GM10248 (cell line): ENCODE data around the gene CCND1.

Experiments used
- CTCF ChIA-PET: fragments of 300-600 bp; sonication (Branson Sonifier 250); formaldehyde crosslinking; extraction: SDS; loops from one replicate; lab custom pipeline; 2021; ENCODE audit warnings: antibody characterized with exemption; lab: Yijun Ruan, JAX
- POLR2A ChIA-PET: fragments of 350-650 bp; sonication (Branson Sonifier 250); formaldehyde crosslinking; extraction: SDS; loops from one replicate; lab custom pipeline; 2020; ENCODE audit warnings: antibody characterized with exemption; lab: Yijun Ruan, JAX
- DNase-seq: peaks from one replicate; pipeline ENCODE4 v3.0.0; 2012; ENCODE audit errors: extremely low spot score
- CTCF ChIP-seq: IDR thresholded peaks from 2 replicates; pipeline ENCODE4 v1.5.1; 2012; ENCODE audit warnings: mild to moderate bottlenecking, low read depth; ENCODE audit errors: extremely low read depth, missing control alignments, control extremely low read depth

Gene CCND1

GRCh38 chr11:69639831-69640230 lies 1.1 kb upstream of the CCND1 start:
- ChIA-PET CTCF (interaction anchor here (1.3 kb wide), 1 partner anchor 538 kb away, joined by 3 read pairs; no protein-coding TSS in a partner anchor), POLR2A (interaction anchor here (0.6 kb wide), 1 partner anchor 558 kb away, joined by 3 read pairs; no protein-coding TSS in a partner anchor)
- no peak for DNase-seq
- no peak for TF ChIP-seq CTCF

GRCh38 chr11:69640260-69640994 lies 529 bp upstream of the CCND1 start:
- CTCF ChIA-PET: interaction anchor here (1.3 kb wide), 1 partner anchor 539 kb away, joined by 3 read pairs; no protein-coding TSS in a partner anchor

GRCh38 chr11:69641681-69642548 lies 959 bp downstream of the CCND1 start:
- no peak for DNase-seq
- ChIA-PET POLR2A (no interaction called here), CTCF (interaction anchor here (0.7 to 5.1 kb wide), 5 partner anchors 27 to 540 kb away, joined by 3 to 62 read pairs (median 5); partner anchors contain the start of gene MYEOV)
- TF ChIP-seq CTCF: no peak

More at GRCh38 chr11:69640260-69640994, 529 bp upstream of the CCND1 start:
- no peak for DNase-seq
- no peak for TF ChIP-seq CTCF
- POLR2A ChIA-PET: no interaction called here

GRCh38 chr11:69642549-69642912 lies 1.6 kb downstream of the CCND1 start:
- ChIA-PET CTCF (interaction anchor here (0.7 to 5.1 kb wide), 11 partner anchors 10 to 541 kb away, joined by 3 to 62 read pairs (median 5); partner anchors contain the start of gene MYEOV), POLR2A (no interaction called here)
- DNase-seq: no peak
- no peak for TF ChIP-seq CTCF

DNA sequence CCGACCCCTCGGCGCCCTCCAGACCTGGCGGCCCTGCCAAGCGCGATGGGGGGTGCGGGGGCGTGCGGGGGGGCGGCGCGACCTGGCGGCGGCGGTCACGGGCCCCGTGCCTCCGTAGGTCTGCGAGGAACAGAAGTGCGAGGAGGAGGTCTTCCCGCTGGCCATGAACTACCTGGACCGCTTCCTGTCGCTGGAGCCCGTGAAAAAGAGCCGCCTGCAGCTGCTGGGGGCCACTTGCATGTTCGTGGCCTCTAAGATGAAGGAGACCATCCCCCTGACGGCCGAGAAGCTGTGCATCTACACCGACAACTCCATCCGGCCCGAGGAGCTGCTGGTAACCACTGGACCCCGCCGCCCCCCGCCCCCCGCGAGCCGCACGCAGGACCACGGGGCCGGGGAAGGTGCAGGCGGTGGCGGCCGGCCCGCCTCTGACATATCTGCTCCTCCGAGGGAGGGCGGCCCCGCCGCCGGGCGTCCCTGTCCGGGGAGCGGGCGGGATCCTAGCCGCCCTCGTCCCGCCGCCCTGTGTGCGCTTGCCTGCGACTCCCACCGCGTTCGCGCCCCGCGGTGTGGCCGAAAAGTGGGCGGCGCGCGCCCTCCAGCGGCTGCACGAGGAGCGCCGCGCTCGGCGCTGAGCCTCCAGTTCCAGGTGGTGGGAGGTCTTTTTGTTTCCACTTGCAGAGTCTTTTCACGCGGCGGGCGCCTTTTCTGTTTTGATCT lies 2.1 kb downstream of the CCND1 start:
- ChIA-PET CTCF (interaction anchor here (0.7 to 5.1 kb wide), 14 partner anchors 9 to 1346 kb away, joined by 3 to 62 read pairs (median 4); partner anchors contain the start of gene MYEOV), POLR2A (no interaction called here)
- DNase-seq: peak; percentile 87
- peak; percentile 89 for TF ChIP-seq CTCF
